Osteocyte (in vitro differentiated cells): ENCODE measurements around the gene SETX. TPM values are rescaled to one million over a fixed set of nuclear protein-coding genes. Genes with fewer than 3 reads are reported as not detected.
A peak's percentile ranks its signal among the peaks of the same experiment; 100 is the strongest.
"Not testable (repeated sequence)": the region's sequence is repeated elsewhere in the genome, so short reads cannot be mapped to it uniquely, and the experiment has no call there.

Source experiments
- DNase-seq: peaks from one replicate; pipeline ENCODE4 v3.0.0; 2021; ENCODE audit warnings: mixed read lengths; ENCODE audit not compliant: unreplicated experiment; ENCODE audit errors: extremely low spot score
- H3K27ac Mint-ChIP-seq: one replicate; pipeline ENCODE4 v1.8.0; 2021; ENCODE audit warnings: mild to moderate bottlenecking, mixed read lengths; ENCODE audit not compliant: unreplicated experiment
- H3K27me3 Mint-ChIP-seq: one replicate; pipeline ENCODE4 v1.8.0; 2021; ENCODE audit warnings: mixed read lengths; ENCODE audit not compliant: unreplicated experiment
- H3K36me3 Mint-ChIP-seq: one replicate; pipeline ENCODE4 v1.8.0; 2021; ENCODE audit warnings: mixed read lengths; ENCODE audit not compliant: unreplicated experiment
- H3K4me1 Mint-ChIP-seq: one replicate; pipeline ENCODE4 v1.8.0; 2021; ENCODE audit warnings: mixed read lengths; ENCODE audit not compliant: unreplicated experiment
- H3K4me3 Mint-ChIP-seq: one replicate; pipeline ENCODE4 v1.8.0; 2021; ENCODE audit warnings: mild to moderate bottlenecking, moderate library complexity, mixed read lengths; ENCODE audit not compliant: unreplicated experiment
- H3K9me3 Mint-ChIP-seq: one replicate; pipeline ENCODE4 v1.8.0; 2021; ENCODE audit warnings: mixed read lengths; ENCODE audit not compliant: unreplicated experiment
- total RNA-seq: library from RNA; stranded (reverse); gene quantifications from 2 replicates; pipeline ENCODE4 v1.2.1, GENCODE V29; 2021
- TF ChIP-seq, protein P1 (sequence below): fragments of 200-600 bp; sonication (generic); IDR thresholded peaks from 2 replicates; pipeline ENCODE4 v1.5.0; 2021; ENCODE audit warnings: antibody characterized with exemption, mild to moderate bottlenecking, moderate library complexity

The SETX gene
- total RNA-seq, 1 donor from 2014 or later: 53.6 TPM

GRCh38 chr9:132274861-132275260, 79.9 kb downstream of the SETX start:
- H3K36me3 Mint-ChIP-seq: peaks cover 64% of the 10 kb centered on the region
- TF ChIP-seq, protein P1, sequence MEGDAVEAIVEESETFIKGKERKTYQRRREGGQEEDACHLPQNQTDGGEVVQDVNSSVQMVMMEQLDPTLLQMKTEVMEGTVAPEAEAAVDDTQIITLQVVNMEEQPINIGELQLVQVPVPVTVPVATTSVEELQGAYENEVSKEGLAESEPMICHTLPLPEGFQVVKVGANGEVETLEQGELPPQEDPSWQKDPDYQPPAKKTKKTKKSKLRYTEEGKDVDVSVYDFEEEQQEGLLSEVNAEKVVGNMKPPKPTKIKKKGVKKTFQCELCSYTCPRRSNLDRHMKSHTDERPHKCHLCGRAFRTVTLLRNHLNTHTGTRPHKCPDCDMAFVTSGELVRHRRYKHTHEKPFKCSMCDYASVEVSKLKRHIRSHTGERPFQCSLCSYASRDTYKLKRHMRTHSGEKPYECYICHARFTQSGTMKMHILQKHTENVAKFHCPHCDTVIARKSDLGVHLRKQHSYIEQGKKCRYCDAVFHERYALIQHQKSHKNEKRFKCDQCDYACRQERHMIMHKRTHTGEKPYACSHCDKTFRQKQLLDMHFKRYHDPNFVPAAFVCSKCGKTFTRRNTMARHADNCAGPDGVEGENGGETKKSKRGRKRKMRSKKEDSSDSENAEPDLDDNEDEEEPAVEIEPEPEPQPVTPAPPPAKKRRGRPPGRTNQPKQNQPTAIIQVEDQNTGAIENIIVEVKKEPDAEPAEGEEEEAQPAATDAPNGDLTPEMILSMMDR: no peak
- DNase-seq: no peak
- no peaks in the 10 kb centered on the region for H3K9me3 Mint-ChIP-seq
- H3K4me3 Mint-ChIP-seq: no peak overlapping the region
- H3K4me1 Mint-ChIP-seq: no peaks in the 10 kb centered on the region
- no peak overlapping the region for H3K27ac Mint-ChIP-seq
- no peaks in the 10 kb centered on the region for H3K27me3 Mint-ChIP-seq

DNA sequence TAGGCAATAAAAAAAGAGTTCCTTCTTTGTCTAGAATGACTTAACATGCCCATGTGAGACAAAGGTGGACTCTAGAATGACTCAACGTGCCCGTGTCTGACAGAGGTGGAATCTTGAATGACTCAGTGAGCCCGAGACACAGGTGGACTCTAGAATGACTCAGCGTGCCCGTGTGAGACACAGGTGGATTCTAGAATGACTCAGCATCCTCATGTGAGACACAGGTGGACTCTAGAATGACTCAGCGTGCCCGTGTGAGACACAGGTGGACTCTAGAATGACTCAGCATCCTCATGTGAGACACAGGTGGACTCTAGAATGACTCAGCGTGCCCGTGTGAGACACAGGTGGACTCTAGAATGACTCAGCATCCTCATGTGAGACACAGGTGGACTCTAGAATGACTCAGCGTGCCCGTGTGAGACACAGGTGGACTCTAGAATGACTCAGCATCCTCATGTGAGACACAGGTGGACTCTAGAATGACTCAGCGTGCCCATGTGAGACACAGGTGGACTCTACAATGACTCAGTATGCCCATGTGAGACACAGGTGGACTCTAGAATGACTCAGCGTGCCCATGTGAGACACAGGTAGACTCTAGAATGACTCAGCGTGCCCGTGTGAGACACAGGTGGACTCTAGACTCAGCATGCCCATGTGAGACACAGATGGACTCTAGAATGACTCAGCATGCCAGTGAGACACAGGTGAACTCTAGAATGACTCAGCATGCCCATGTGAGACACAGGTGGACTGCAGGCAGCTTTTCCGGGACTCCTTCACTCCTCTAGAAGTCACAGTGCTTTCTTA, 84.9 kb downstream of the SETX start:
- not testable (repeated sequence) for H3K9me3 Mint-ChIP-seq, H3K4me3 Mint-ChIP-seq, DNase-seq, H3K27ac Mint-ChIP-seq, H3K4me1 Mint-ChIP-seq, H3K27me3 Mint-ChIP-seq
- H3K36me3 Mint-ChIP-seq: peaks cover 31% of the 10 kb centered on the region

- Mint-ChIP-seq H3K4me1 (no peaks in the 10 kb centered on the region), H3K27ac (no peak overlapping the region), H3K36me3 (peaks cover 31% of the 10 kb centered on the region), H3K27me3 (no peaks in the 10 kb centered on the region), H3K4me3 (no peak overlapping the region), H3K9me3 (no peaks in the 10 kb centered on the region)
- TF ChIP-seq, protein P1: peak; percentile 92
- no peak for DNase-seq
Measured at GRCh38 chr9:132268725-132269352, 85.9 kb downstream of the SETX start.

GRCh38 chr9:132267660-132268059, 87.1 kb downstream of the SETX start:
- no peak overlapping the region for H3K27ac Mint-ChIP-seq
- TF ChIP-seq, protein P1: no peak
- H3K27me3 Mint-ChIP-seq: no peaks in the 10 kb centered on the region
- no peaks in the 10 kb centered on the region for H3K4me1 Mint-ChIP-seq
- H3K36me3 Mint-ChIP-seq: peaks cover 30% of the 10 kb centered on the region
- no peak overlapping the region for H3K4me3 Mint-ChIP-seq
- no peaks in the 10 kb centered on the region for H3K9me3 Mint-ChIP-seq
- no peak for DNase-seq

- Mint-ChIP-seq H3K27me3 (no peaks in the 10 kb centered on the region), H3K9me3 (no peaks in the 10 kb centered on the region), H3K4me3 (no peak overlapping the region), H3K4me1 (no peaks in the 10 kb centered on the region), H3K36me3 (peaks cover 32% of the 10 kb centered on the region), H3K27ac (no peak overlapping the region)
- TF ChIP-seq, protein P1: no peak
- DNase-seq: no peak
Measured at GRCh38 chr9:132266017-132266416, 88.8 kb downstream of the SETX start.
